GM12892 (cell line): Measurements from ENCODE around the gene AP1B1.

Source experiments
- POLR2A ChIP-seq: IDR thresholded peaks from 2 replicates; pipeline ENCODE4 v1.6.1; 2011; ENCODE audit warnings: low read depth, low read length, control low read depth
- POLR2AphosphoS5 ChIP-seq: IDR thresholded peaks from 2 replicates; pipeline ENCODE4 v1.6.1; 2011; ENCODE audit warnings: low read depth, low read length, control low read depth
- TAF1 ChIP-seq: IDR thresholded peaks from 2 replicates; pipeline ENCODE4 v1.6.1; 2011; ENCODE audit warnings: low read depth, mild to moderate bottlenecking, control low read depth, low read length, borderline replicate concordance

- no peak for TF ChIP-seq POLR2AphosphoS5
- no peak for TF ChIP-seq POLR2A
- TF ChIP-seq TAF1, result no peak
Observed at GRCh38 chr22:29331658-29332300, 56.6 kb downstream of the AP1B1 start.
